ENCODE data around the gene C1QC.

DNA sequence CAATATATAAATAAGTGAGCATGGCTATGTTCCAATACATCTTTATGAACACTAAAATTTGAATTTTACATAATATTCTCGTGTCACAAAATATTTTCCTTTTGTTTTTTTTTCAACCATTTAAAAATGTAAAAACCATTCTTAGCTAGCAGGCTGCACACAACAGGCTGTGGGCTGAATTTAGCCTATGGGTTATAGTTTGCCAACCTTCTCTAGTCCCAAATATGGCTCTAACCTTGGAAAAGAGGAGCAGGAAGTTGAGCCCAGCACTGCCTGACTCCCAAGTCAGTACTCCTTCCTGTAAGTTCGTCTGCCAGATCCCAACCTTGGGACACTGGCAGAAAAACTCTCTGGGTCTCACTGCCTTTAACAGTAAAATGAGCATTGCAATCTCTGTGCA lies 23.0 kb downstream of the C1QC start:
- TF ChIP-seq POLR2A (IDR thresholded peaks at IDR 0.05), result no peak
- TF ChIP-seq, protein P1, sequence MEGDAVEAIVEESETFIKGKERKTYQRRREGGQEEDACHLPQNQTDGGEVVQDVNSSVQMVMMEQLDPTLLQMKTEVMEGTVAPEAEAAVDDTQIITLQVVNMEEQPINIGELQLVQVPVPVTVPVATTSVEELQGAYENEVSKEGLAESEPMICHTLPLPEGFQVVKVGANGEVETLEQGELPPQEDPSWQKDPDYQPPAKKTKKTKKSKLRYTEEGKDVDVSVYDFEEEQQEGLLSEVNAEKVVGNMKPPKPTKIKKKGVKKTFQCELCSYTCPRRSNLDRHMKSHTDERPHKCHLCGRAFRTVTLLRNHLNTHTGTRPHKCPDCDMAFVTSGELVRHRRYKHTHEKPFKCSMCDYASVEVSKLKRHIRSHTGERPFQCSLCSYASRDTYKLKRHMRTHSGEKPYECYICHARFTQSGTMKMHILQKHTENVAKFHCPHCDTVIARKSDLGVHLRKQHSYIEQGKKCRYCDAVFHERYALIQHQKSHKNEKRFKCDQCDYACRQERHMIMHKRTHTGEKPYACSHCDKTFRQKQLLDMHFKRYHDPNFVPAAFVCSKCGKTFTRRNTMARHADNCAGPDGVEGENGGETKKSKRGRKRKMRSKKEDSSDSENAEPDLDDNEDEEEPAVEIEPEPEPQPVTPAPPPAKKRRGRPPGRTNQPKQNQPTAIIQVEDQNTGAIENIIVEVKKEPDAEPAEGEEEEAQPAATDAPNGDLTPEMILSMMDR (IDR thresholded peaks at IDR 0.05), result no peak

All from esophagus squamous epithelium (tissue), 4 donors.